GM12878 (cell line): Measurements from ENCODE around the gene TPST1.

Experiments
- RAD21 ChIP-seq: IDR thresholded peaks from 2 replicates; pipeline ENCODE4 v1.6.1; 2011; ENCODE audit warnings: mild to moderate bottlenecking, low read depth, low read length, moderate library complexity; ENCODE audit not compliant: insufficient read depth
- TF ChIP-seq, protein P1 (sequence below): IDR thresholded peaks from 2 replicates; pipeline ENCODE4 v1.6.1; 2011; ENCODE audit warnings: mild to moderate bottlenecking, low read depth, low read length, moderate library complexity; ENCODE audit not compliant: insufficient replicate concordance

DNA sequence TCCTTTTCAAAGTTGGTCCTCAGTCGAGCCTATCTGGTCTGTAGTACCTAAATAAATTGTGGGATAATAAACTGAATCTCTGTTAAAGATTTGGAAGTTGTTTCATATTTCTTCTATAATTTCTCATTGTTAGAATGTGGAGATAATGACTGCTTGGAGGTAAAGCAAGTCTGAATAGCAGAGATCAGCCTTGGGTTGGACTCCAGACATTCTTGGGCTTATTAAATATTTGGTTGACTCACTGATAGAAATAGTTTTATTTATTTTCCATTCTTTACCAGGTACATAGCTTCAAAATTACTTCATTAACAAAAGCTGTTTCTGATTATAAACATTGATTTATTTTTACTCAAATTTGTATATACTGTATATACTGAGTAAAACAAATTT, 34.3 kb downstream of the TPST1 start:
- TF ChIP-seq, protein P1, sequence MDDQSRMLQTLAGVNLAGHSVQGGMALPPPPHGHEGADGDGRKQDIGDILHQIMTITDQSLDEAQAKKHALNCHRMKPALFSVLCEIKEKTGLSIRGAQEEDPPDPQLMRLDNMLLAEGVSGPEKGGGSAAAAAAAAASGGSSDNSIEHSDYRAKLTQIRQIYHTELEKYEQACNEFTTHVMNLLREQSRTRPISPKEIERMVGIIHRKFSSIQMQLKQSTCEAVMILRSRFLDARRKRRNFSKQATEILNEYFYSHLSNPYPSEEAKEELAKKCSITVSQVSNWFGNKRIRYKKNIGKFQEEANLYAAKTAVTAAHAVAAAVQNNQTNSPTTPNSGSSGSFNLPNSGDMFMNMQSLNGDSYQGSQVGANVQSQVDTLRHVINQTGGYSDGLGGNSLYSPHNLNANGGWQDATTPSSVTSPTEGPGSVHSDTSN = no peak
- no peak for TF ChIP-seq RAD21
